ENCODE results near the gene LRP3. TPM values are rescaled to one million over a fixed set of nuclear protein-coding genes. Genes with fewer than 3 reads are reported as not detected.
A peak's percentile ranks its signal among the peaks of the same experiment; 100 is the strongest.

The LRP3 gene
- total and polyA plus RNA-seq, 9 donors, result 1.2 to 138 (median 82.7) TPM

- 44 to 70% (median 50%) methylated on average over 11 of the region's 11 CpGs for WGBS, 3 donors
- H3K27me3 ChIP-seq, result no peaks in the 10 kb centered on the region
- no peak overlapping the region for H3K4me3 ChIP-seq
- no peaks in the 10 kb centered on the region for H3K36me3 ChIP-seq
- H3K27ac ChIP-seq, result no peak overlapping the region
- TF ChIP-seq EP300 (IDR thresholded peaks at IDR 0.05), result no peak
- no peak for TF ChIP-seq CTCF (IDR thresholded peaks at IDR 0.05)
- no peak for TF ChIP-seq POLR2A (IDR thresholded peaks at IDR 0.05)
- intact Hi-C loops (cut with DNase I), result loop anchor here in 1 of 4 donors (10.0 kb wide), 1 partner anchor 526 kb away; no protein-coding TSS in a partner anchor
- H3K4me1 ChIP-seq (ENCODE audit: insufficient read depth), result no peaks in the 10 kb centered on the region
- H3K9me3 ChIP-seq, result no peaks in the 10 kb centered on the region
- peak in 2 of 5 donors; percentile 45 to 48 for DNase-seq
Measured at GRCh38 chr19:33248553-33248953, 54.4 kb downstream of the LRP3 start.

- H3K9me3 ChIP-seq, result no peaks in the 10 kb centered on the region
- no peak overlapping the region for H3K4me3 ChIP-seq
- no peak for DNase-seq
- no peaks in the 10 kb centered on the region for H3K4me1 ChIP-seq (ENCODE audit: insufficient read depth)
- H3K27ac ChIP-seq, result no peak overlapping the region
- intact Hi-C loops (cut with DNase I), result loop anchor here in 1 of 4 donors (10.0 kb wide), 1 partner anchor 526 kb away; no protein-coding TSS in a partner anchor
- H3K27me3 ChIP-seq, result no peaks in the 10 kb centered on the region
- 53 to 63% (median 61%) methylated on average over 28 of the region's 28 CpGs for WGBS, 3 donors
- TF ChIP-seq EP300 (IDR thresholded peaks at IDR 0.05), result no peak
- no peak for TF ChIP-seq CTCF (IDR thresholded peaks at IDR 0.05)
- TF ChIP-seq POLR2A (IDR thresholded peaks at IDR 0.05), result no peak
- H3K36me3 ChIP-seq, result no peaks in the 10 kb centered on the region
Measured at GRCh38 chr19:33248954-33249613, 55.0 kb downstream of the LRP3 start.

- DNase-seq, result no peak
- no peaks in the 10 kb centered on the region for H3K9me3 ChIP-seq
- H3K27ac ChIP-seq, result no peak overlapping the region
- WGBS, 3 donors, result 76 to 88% (median 88%) methylated on average over 3 of the region's 3 CpGs
- no peaks in the 10 kb centered on the region for H3K27me3 ChIP-seq
- no peaks in the 10 kb centered on the region for H3K4me1 ChIP-seq (ENCODE audit: insufficient read depth)
- no peak overlapping the region for H3K4me3 ChIP-seq
- intact Hi-C loops (cut with DNase I), result loop anchor here in 1 of 4 donors (10.0 kb wide), 1 partner anchor 525 kb away; no protein-coding TSS in a partner anchor
- no peak for TF ChIP-seq CTCF (IDR thresholded peaks at IDR 0.05)
- no peak for TF ChIP-seq POLR2A (IDR thresholded peaks at IDR 0.05)
- TF ChIP-seq EP300 (IDR thresholded peaks at IDR 0.05), result no peak
- no peaks in the 10 kb centered on the region for H3K36me3 ChIP-seq
Measured at GRCh38 chr19:33249740-33250366, 55.7 kb downstream of the LRP3 start.

GRCh38 chr19:33250500-33250899, 56.4 kb downstream of the LRP3 start:
- no peaks in the 10 kb centered on the region for H3K9me3 ChIP-seq
- 91 to 96% (median 94%) methylated on average over 1 of the region's 1 CpG for WGBS, 3 donors
- no peak for DNase-seq
- intact Hi-C loops (cut with DNase I), result no loop called here
- H3K4me1 ChIP-seq (ENCODE audit: insufficient read depth), result no peaks in the 10 kb centered on the region
- no peak for TF ChIP-seq POLR2A (IDR thresholded peaks at IDR 0.05)
- no peak for TF ChIP-seq CTCF (IDR thresholded peaks at IDR 0.05)
- no peak for TF ChIP-seq EP300 (IDR thresholded peaks at IDR 0.05)
- no peak overlapping the region for H3K4me3 ChIP-seq
- no peaks in the 10 kb centered on the region for H3K36me3 ChIP-seq
- H3K27me3 ChIP-seq, result no peaks in the 10 kb centered on the region
- H3K27ac ChIP-seq, result no peak overlapping the region

All from ovary (tissue), 9 donors.